Stimulated activated CD4-positive, alpha-beta T cell treated with anti-CD3 and anti-CD28 coated beads, Interleukin-12 subunit alpha, Interleukin-12 subunit beta, amount 100 ng/mL, for 48 hours (primary cell): ENCODE data around the gene UTY.

ENCODE experiments used
- DNase-seq, 3 donors: peaks; one replicate each; pipeline ENCODE4 v3.0.0-alpha.2; 2020; ENCODE audit warnings: low read depth in 2 of 3, low spot score in 1 of 3

UTY gene

GRCh38 chrY:13416869-13417661 lies 62.8 kb downstream of the UTY start:
- DNase-seq, result no peak

DNA sequence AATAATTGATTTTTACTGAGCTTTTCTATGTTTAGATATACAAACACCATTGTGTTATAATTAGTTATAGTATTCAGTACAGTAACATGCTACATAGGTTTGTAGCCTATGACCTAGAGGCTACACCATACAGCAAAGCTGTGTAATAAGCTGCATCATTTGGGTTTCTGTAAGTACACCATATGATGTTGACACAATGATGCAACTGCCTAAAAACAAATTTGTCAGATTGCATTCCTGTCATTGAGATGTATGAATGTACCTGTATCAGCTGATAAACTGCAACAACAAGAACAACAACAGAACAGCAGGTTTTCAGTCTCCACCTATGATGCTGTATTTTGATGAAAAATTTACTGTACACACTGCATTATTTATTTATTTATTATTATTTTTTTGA lies 64.3 kb downstream of the UTY start:
- no peak for DNase-seq

- DNase-seq, result no peak
Observed at GRCh38 chrY:13398876-13399275, 81.0 kb downstream of the UTY start.

- no peak for DNase-seq
Observed at GRCh38 chrY:13381110-13381683, 98.6 kb downstream of the UTY start.

DNA sequence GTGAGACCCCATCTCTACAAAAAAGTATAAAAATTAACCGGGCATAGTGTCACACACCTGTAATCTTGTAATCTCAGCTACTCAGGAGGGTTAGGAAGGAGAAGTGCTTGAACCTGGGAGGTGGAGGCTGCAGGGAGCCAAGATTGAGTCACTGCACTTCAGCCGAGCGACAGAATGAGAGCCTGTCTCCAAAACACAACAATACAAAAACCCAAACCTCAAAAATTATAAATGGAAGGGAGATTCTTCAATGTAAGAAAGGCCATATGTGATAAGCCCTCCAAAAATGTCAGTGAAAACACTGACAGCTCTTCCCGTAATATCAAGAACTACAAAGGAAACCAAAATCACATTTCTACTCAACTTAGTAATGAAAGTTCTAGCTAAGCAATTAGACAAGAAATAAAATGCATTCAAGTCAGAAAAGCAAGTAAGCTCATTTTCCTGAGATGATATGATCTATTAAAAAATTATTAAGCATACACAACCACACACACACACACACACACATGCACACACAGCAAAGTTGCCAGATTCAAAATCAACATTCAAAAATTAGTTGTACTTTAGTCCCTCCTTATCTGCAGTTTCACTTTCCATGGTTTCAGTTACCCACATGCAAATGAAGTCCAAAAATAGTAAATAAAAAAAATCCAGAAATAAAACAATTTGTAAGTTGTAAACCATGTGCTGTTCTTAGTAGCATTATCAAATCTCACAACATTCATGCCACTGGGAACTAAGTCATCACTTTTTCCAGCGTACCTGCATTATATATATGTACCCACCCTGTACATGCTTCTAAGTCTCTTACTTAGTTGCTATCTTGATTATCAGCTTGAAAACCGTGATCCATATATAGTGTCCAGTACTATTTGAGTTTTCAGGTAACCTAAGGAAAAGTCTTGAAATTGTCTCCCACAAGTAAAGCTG lies 108.7 kb downstream of the UTY start:
- DNase-seq, result peak in 1 of 3 donors; percentile 2

- no peak for DNase-seq
Observed at GRCh38 chrY:13370245-13370644, 109.6 kb downstream of the UTY start.

DNA sequence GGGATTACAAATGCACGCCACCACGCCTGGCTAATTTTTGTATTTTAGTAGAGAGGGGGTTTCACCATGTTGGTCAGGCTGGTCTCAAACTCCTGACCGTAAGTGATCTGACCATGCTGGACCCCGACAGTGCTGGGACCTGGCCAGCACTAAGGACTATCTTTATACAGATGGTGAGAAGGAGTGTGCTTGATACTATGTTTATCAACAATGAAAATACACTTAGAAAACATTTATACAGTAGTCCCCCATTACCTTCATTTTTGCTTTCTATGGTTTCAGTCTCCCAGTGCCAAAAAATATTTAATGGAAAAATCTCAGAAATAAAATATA lies 111.4 kb downstream of the UTY start:
- no peak for DNase-seq

DNA sequence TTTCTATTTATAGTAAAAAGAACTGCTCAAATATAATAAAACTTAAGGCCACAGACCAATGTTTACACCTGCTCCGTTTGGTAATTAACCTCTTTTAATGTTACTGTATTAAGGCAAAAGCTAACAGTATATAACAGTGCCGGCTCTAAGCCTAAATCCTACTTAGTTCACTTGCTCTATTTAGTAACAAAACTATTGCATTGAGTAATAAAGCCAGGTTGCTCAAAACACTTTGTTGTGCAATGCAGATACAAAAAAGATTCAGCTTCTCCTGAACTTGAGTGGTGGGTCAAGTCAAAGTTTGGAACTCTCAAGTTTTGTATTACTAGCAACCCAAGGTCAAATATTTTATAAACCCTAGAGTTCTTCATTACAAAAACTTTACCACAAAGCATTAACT lies 116.2 kb downstream of the UTY start:
- no peak for DNase-seq

- DNase-seq, result no peak
Observed at GRCh38 chrY:13362662-13363061, 117.2 kb downstream of the UTY start.

- no peak for DNase-seq
Observed at GRCh38 chrY:13361656-13362636, 117.9 kb downstream of the UTY start.

DNA sequence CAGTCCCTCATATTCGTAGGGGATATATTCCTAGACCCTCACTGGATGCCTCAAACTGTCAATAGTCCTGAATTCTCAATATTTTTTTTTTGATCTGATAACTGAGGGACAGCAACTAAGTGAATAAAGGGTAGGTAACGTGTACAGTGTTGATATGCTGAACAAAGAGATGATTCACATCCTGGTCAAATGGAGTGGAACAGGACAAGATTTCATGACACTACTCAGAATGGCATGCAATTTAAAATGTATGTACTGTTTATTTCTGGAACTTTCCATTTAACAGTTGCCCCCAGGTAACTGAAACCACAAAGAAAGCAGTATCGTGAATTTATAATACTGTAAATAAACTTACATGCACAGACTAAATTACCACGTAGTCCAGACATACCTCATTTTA lies 128.4 kb downstream of the UTY start:
- no peak for DNase-seq

GRCh38 chrY:13347106-13347505 lies 132.7 kb downstream of the UTY start:
- DNase-seq, result no peak

DNA sequence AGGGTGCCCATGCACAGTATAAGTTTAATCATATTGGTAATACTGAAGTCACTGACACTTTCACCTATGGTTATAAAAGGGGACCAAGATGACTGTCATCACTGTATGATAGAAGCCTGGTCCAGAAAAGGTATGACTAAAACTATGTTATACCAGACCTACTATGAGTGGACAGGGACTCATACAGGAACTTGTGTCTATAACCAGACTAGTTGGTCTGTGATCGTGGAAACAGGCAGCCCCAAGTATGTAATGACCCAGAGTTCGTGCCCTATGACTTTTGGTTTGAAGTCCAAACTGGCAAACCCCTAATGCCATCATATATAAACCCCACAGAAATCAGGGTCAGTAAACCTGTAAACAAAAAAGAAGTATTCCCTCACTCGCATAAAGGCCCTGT lies 134.3 kb downstream of the UTY start:
- DNase-seq, result no peak

DNA sequence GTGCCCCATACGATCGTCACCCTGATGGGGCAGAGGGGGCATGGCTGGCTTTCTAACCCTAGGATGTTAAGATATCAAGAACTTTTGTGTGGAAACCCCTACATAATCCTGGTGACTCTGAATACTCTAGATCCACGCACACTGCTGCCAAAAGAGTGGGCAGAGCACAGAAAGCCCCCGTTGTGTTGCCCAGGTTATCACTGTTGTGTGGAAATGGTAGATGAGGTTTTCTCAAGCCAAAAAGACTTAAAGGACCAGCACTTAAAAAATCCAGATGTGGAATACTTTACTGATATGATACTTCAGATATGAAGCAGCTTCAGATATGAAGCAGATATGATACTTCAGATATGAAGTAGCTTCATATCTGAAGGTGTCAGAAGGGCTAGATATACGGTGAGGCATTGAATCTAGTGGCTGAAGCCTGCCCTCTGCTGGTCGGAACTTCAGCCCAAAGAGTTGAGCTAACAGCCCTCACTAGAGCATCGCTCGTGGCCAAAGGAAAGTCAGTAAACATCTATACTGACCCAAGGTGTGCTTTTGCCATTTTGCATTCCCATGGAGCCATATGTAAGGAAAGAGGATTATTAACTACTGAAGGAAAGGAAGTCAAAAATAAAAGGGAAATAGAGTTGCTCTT lies 136.4 kb downstream of the UTY start:
- peak in 2 of 3 donors; percentile 20 to 21 for DNase-seq

DNA sequence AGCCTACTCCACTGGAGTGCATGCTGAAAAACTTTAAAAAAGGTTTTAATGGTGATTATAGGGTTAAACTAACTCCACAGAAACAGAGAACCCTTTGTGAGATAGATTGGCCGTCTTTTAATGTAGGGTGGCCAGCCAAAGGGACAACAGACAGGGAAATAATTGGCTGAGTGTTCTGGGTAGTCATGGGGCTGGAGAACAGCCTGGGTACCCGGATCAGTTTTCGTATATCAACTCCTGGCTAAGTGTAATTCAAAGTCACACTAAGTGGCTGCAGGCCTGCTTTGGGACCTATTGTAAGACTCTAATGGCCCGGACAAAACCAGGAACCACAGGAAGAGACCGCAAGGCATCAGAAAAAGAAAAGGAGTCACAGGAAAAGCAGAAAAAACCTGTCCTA lies 139.9 kb downstream of the UTY start:
- DNase-seq, result no peak

DNA sequence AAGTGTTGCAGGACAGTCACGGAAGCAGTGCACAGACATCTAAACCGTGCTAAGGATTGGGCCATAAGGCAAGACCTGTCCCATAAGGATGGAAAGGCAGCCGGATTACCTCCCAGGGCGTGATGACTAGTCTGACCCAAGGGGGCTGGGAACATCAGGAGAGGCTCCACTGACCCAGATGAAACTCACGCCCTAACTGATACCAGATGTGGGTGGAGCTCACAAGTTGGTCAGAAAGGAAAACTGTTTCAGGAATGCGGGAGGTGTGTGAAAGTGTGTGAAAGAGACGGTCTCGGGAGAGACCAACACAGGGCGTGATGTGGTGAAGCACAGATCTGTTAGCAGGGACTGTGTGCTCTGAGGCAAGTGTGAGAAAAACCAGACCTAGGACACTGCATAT lies 140.5 kb downstream of the UTY start:
- no peak for DNase-seq

- DNase-seq, result no peak
Observed at GRCh38 chrY:13338711-13339110, 141.1 kb downstream of the UTY start.

DNA sequence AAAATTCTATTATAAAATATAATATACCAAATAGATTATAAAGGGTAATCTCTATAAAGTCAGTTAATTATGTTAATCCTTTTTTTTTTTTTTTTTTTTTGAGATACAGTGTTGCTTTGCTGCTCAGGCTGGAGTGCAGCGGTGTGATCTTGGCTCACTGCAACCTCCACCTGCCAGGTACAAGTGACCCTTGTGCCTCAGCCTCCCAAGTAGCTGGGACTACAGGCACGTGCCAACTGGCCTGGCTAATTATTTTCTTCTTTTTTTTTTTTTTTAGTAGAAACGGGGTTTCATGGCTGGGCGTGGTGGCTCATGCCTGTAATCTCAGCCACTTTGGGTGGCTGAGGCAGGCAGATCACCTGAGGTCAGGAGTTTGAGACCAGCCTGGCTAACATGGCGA lies 141.9 kb downstream of the UTY start:
- no peak for DNase-seq

DNA sequence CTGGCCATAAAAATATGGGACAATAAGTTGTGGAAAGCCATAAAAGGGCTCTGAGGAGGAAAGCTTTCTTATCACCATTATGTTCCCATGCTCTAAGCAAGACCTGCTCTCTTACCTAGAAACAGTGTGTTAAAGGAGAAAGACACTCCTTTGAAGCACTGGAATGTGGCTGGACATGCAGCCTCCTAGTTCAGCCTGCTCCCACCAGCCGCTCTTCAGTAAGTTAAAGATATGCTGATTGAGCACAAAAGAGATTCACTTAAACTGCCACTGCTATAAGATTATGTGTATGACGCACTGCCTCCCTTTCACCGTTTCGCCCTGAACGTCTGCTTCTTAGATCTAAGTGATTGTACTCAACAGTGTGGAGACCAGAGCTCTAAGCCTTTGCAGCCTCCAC lies 146.0 kb downstream of the UTY start:
- no peak for DNase-seq

GRCh38 chrY:13330651-13331050 lies 149.2 kb downstream of the UTY start:
- no peak for DNase-seq
